ENCODE data around the gene OR10D3. TPM values are rescaled to one million over a fixed set of nuclear protein-coding genes. Genes with fewer than 3 reads are reported as not detected.

OR10D3 gene
- total RNA-seq (not detected), polyA plus RNA-seq (ENCODE audit: insufficient read depth, low read depth, low replicate concordance) (not detected)
- long read RNA-seq, donor 1 = 0 reads
- long read RNA-seq, donor 2 = 0 reads
- long read RNA-seq, donor 3 = 0 reads
- long read RNA-seq, donor 4 = 0 reads
- long read RNA-seq, donor 5 = 0 reads
- long read RNA-seq, donor 6 = 0 reads
- long read RNA-seq, donor 7 = 0 reads
- long read RNA-seq, donor 8 = 0 reads
- long read RNA-seq, donor 9 = 0 reads
- long read RNA-seq, donor 10 = 0 reads

- TF ChIP-seq CTCF (IDR thresholded peaks at IDR 0.05; ENCODE audit: borderline replicate concordance, extremely low read depth, insufficient read depth) = no peak
- H3K36me3 ChIP-seq (ENCODE audit: control insufficient read depth in 2 of 3, insufficient read depth in 3 of 3, low read length in 3 of 3) = no peaks in the 10 kb centered on the region
- H3K4me1 ChIP-seq (ENCODE audit: control insufficient read depth in 2 of 3, insufficient read depth in 2 of 3, low read depth in 1 of 3, low read length in 3 of 3) = no peaks in the 10 kb centered on the region
- intact Hi-C loops (cut with DNase I) = no loop called here
- H3K27me3 ChIP-seq (ENCODE audit: control insufficient read depth, insufficient read depth, low read length) = no peaks in the 10 kb centered on the region
- no peak for FAIRE-seq
- no peak within 1 kb of the TSS for H3K4me3 ChIP-seq (ENCODE audit: low read length in 3 of 3)
- DNase-seq = no peak
- H3K9ac ChIP-seq (ENCODE audit: low read length in 3 of 3) = no peak within 1 kb of the TSS
- H3K27ac ChIP-seq (ENCODE audit: low read depth in 2 of 2, low read length in 2 of 2) = no peak within 1 kb of the TSS
- no peaks in the 10 kb centered on the region for H3K9me3 ChIP-seq (ENCODE audit: control insufficient read depth in 2 of 3, insufficient read depth in 1 of 3, low read length in 3 of 3)
These were observed at the start of gene OR10D3 for GRCh38 chr11:124183068-124183467. TSS of gene OR10D3 (plus strand) at chr11:124183345. CDS start at chr11:124185270, 1,925 bp downstream.

GRCh38 chr11:124143034-124143433, 40.1 kb upstream of the OR10D3 start:
- no peak overlapping the region for H3K4me3 ChIP-seq (ENCODE audit: low read length in 3 of 3)
- H3K36me3 ChIP-seq (ENCODE audit: control insufficient read depth in 2 of 3, insufficient read depth in 3 of 3, low read length in 3 of 3) = peaks cover 0 to 3% (median 0%) of the 10 kb centered on the region in 3 donors
- intact Hi-C loops (cut with DNase I) = no loop called here
- no peaks in the 10 kb centered on the region for H3K4me1 ChIP-seq (ENCODE audit: control insufficient read depth in 2 of 3, insufficient read depth in 2 of 3, low read depth in 1 of 3, low read length in 3 of 3)
- TF ChIP-seq CTCF (IDR thresholded peaks at IDR 0.05; ENCODE audit: borderline replicate concordance, extremely low read depth, insufficient read depth) = no peak
- no peak for DNase-seq
- no peak overlapping the region for H3K9ac ChIP-seq (ENCODE audit: low read length in 3 of 3)
- no peak overlapping the region for H3K27ac ChIP-seq (ENCODE audit: low read depth in 2 of 2, low read length in 2 of 2)
- no peaks in the 10 kb centered on the region for H3K9me3 ChIP-seq (ENCODE audit: control insufficient read depth in 2 of 3, insufficient read depth in 1 of 3, low read length in 3 of 3)
- no peaks in the 10 kb centered on the region for H3K27me3 ChIP-seq (ENCODE audit: control insufficient read depth, insufficient read depth, low read length)
- no peak for FAIRE-seq

DNA sequence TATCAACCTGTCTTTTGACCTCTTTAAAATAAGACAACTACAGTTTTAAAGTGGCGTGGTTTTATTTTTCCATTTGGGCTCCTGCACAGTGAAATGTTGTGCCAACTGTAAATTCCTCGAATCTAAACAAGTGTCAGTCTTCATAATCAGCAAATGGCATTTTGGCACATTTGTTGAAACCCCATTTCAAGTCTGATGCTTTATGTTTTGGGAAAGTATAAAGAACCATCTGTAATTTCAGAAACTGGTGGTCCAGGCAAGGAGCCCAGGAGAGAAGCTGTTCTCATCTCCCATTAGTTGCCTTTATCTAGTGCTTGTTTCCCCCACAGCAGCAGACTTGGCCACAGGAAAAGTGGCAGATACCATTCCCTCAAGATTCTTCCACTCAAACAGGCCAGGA, 35.2 kb upstream of the OR10D3 start:
- no peak for TF ChIP-seq CTCF (IDR thresholded peaks at IDR 0.05; ENCODE audit: borderline replicate concordance, extremely low read depth, insufficient read depth)
- Histone ChIP-seq H3K9me3 (ENCODE audit: control insufficient read depth in 2 of 3, insufficient read depth in 1 of 3, low read length in 3 of 3) (no peaks in the 10 kb centered on the region), H3K36me3 (ENCODE audit: control insufficient read depth in 2 of 3, insufficient read depth in 3 of 3, low read length in 3 of 3) (peaks cover 0 to 3% (median 0%) of the 10 kb centered on the region in 3 donors), H3K27ac (ENCODE audit: low read depth in 2 of 2, low read length in 2 of 2) (no peak overlapping the region), H3K4me3 (ENCODE audit: low read length in 3 of 3) (no peak overlapping the region), H3K9ac (ENCODE audit: low read length in 3 of 3) (no peak overlapping the region), H3K4me1 (ENCODE audit: control insufficient read depth in 2 of 3, insufficient read depth in 2 of 3, low read depth in 1 of 3, low read length in 3 of 3) (no peaks in the 10 kb centered on the region), H3K27me3 (ENCODE audit: control insufficient read depth, insufficient read depth, low read length) (no peaks in the 10 kb centered on the region)
- FAIRE-seq (no peak), DNase-seq (no peak)
- intact Hi-C loops (cut with DNase I) = no loop called here

GRCh38 chr11:124150684-124151083, 32.5 kb upstream of the OR10D3 start:
- FAIRE-seq = no peak
- TF ChIP-seq CTCF (IDR thresholded peaks at IDR 0.05; ENCODE audit: borderline replicate concordance, extremely low read depth, insufficient read depth) = no peak
- Histone ChIP-seq H3K36me3 (ENCODE audit: control insufficient read depth in 2 of 3, insufficient read depth in 3 of 3, low read length in 3 of 3) (no peaks in the 10 kb centered on the region), H3K4me3 (ENCODE audit: low read length in 3 of 3) (no peak overlapping the region), H3K27ac (ENCODE audit: low read depth in 2 of 2, low read length in 2 of 2) (no peak overlapping the region), H3K27me3 (ENCODE audit: control insufficient read depth, insufficient read depth, low read length) (no peaks in the 10 kb centered on the region), H3K9ac (ENCODE audit: low read length in 3 of 3) (no peak overlapping the region), H3K4me1 (ENCODE audit: control insufficient read depth in 2 of 3, insufficient read depth in 2 of 3, low read depth in 1 of 3, low read length in 3 of 3) (no peaks in the 10 kb centered on the region), H3K9me3 (ENCODE audit: control insufficient read depth in 2 of 3, insufficient read depth in 1 of 3, low read length in 3 of 3) (no peaks in the 10 kb centered on the region)
- intact Hi-C loops (cut with DNase I) = no loop called here
- DNase-seq = no peak
